GM10847 (cell line): ENCODE measurements around the gene CD44.

Experiments
- POLR2A ChIP-seq: IDR thresholded peaks from 2 replicates; pipeline ENCODE4 v1.6.1; 2011; ENCODE audit not compliant: insufficient read length; ENCODE audit errors: extremely low read depth

CD44 gene

DNA sequence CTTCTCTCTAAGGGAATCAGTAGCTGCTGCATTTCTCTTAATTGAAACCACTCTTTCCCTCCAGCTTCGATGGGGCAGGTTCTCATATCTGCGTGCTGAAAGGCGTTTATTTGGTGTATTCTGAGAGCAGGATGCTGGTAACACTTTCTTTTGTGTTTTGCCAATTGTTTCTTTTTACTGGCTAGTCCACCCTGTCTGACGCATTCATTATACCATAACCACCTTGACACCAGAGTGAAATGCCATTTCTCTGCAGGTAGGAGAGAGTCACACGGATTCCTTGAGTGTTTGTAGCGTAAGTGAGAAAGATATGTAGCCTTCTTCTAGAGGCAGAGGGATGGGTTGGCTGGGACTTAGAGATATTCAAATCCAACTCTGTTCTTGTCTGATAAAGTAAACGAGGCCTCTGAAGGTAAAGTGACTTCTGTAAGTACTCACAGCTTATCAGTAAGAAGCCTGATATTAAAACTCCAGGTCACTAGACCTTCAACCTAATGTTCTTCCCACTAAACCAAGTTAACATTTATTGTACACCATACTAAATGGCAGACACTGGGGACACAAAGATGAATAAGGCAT, 21.4 kb downstream of the CD44 start:
- no peak for TF ChIP-seq POLR2A

DNA sequence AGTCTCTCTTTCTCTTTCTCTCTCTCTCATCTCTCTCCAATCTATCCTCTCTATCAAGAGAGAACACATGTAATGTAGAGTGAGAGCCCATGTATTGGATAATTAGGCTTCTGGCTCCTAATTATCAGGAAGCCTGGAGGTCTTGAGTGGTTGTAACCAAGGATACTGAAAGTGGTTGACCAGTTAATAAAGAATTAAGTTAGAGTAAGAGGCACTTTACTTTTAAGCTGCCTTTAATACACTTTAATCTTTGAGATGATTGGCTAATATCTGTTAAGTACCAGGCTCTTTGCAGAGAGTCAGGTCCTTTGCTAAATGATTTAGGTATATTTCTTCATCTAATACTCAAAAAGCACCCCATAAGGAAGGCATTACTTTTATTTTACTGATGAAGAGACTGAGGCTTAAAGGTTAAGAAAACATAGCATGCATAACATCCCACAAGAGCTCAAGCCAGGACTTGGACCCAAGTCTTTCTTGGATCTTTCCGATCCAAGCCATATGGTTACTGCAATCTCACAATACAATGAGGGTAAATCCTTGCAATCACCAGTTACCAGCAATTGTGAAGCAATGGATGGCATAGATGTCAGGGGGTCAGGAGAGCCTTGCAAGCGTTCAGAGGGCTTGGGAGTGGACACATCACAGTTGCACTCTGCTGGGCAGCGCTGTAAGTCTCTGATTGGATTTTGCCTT, 22.1 kb downstream of the CD44 start:
- no peak for TF ChIP-seq POLR2A

DNA sequence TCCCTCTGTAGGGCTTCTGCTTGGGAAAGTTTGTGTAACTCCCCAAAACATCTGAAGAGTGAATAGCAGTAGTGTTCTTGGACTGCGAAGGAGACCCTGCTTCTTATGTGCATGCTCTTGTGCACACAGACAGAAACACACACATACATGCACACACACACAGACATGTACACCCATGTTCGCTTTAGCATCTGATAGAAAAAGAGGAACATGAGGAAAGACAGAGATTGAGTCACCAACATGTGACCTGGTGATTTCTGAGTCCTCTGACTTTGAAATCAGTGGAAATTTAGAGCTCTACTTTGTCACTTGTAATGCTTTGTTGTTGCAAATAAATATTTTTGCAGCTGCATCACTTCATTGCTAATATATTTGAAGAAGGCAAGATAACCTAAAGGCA, 23.8 kb downstream of the CD44 start:
- TF ChIP-seq POLR2A = no peak

DNA sequence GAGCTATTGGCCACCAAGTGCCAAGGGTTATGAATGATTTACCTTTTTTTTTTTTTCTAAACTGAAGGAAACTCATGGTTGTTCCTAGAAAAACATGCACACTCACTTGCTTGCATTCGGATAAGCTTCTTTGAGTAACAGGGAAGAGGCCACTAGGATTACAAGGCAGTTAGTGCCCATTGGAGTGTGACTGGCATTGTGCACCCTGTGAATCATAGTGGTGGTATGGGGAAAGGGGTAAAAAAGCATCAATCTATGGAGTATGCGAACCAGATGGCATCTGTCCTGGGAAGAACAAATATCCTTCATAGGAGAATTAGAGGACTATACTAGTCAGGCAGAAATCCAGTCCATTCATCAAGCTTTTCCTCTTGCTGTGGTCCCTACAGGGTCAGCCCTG, 24.2 kb downstream of the CD44 start:
- no peak for TF ChIP-seq POLR2A

DNA sequence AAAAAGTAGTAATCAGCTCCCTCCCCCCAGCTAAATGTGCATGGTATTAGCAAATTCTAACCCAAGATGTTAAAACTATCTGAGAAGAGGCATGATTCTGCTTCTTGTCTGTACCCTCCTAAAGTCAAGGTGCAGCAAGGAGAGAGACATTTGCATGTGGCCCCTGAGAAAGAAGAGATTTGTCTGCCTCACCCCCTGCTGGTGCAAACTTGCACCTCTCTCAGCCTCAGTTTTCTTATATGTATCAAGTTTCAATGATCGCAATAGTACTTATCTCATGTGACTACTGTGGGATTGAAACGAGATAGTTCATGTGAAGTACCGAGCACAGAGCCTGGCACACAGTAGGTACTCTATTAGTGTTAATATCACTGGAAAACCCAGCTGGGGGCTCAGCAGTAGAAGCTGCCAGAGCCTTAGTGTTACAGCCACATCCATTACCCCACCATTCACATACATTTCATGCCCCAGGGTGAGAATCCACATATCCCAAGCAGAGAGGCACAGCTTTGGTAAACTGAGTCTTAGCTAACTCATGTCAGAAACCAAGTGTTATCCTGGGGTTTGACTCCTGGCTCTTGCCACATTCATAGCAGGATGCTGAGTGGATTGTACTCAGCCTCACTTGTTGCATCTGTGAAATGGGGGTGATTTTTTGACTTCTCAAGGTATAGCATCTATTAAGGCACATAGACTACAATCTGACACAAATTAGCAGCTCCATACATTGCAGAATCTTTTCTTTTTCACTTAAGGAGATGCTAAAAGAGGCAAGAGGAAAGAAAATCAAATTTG, 24.9 kb downstream of the CD44 start:
- TF ChIP-seq POLR2A = no peak

DNA sequence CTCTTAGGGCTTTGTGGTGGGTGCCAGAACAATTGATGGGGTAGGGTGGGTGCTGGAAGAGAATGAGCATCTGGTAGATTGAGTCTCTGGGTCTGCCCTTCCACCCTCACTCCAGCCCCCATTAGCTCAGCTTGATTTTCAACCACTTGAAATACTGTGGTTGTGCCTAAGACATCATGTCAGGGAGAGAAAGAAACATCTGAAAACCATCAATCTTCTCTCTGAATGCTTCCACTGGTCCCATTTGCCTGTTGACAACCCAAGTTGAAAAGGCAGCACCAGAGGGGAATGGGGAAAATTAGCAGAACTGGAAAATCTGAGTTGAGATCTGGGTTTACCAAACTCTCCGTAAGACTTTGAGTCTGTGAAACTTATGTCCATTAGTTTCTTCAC, 26.1 kb downstream of the CD44 start:
- TF ChIP-seq POLR2A = no peak

DNA sequence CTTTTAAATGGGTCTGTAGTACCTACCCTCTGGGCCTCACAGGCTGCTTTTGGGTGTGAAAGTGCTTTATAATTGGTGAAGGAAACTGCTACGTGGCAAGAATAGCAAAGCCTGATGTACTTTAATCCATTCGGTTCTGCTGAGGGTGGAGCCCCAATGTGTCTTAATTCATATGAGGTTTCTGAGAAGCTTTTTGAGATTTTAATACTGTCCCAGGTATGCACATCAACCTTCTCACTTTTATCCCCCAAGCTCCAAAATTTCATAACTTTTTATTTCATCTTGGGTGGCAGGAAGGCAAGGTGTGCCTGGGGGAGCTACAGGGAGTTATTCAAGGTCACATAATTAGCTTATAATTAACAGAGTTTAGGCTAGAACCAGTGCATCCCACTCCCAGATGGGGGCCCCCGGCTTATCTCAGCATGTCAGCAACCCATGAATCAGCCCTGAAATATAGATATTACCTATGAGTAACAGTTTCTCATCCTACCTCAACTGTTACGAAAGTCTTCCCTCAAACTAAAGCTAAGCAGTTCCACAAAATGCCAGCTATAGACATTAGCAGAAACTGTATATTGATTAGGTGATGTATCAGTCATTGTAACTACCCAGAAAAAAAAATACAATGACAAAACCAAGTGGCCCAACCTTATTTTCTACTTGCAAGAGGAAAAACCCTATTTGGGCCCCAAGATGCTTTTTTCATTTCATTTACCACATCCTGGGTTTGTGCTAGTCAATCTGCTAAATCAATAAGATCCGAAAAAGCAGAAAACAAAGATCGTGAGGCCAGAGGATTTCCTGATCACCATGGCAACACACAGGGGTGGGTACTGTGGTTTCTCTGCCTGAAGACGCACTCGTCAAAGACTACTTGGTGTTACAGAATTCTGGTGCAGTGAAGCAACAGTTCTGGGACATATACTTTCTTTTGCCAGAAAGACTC, 26.7 kb downstream of the CD44 start:
- TF ChIP-seq POLR2A = no peak

DNA sequence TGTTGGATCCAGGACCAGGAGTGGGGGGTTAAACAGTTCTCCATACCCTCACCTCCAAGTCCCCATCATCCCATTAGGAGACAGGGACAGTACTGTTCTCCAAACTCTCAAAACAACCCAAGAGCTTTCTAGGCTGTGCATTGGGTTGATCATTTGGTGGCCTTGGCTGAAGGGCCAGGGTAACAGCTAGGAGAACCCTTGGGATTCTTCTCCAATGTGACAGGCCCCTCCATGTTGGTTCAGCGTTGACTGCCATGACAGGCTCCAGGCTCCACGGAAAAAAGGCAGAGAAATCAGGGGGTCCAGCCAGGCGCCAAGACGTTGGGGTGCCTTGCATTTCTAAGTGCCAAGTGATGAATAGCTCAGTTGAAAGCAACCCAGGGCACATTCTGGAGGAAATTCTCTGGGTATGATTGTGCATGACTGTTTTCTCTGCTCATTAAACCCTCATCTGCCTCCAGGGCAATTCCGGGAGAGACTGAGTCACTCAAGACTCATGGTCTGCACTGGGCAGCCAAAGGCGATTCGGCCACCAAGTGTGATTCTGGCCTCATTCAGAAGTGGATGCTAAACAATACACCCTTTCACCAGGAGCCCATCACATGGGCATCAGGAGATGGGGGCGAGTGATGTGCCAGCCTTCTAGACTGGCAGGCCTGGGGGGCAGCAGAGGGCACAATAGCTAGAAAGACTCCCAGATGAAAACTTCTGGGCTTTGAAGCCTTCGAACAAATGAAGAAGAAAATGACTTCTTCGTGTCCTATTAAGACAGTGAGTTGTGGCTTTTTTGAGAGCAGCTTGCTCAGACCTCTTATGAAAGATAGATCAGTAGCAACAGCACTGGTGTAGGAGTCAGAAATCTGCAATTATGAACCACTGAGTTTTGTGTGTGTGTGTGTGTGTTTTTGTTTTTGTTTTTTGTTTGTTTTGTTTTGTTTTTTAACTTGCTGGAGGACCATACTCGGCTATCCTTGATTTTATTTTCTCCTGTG, 27.7 kb downstream of the CD44 start:
- no peak for TF ChIP-seq POLR2A

DNA sequence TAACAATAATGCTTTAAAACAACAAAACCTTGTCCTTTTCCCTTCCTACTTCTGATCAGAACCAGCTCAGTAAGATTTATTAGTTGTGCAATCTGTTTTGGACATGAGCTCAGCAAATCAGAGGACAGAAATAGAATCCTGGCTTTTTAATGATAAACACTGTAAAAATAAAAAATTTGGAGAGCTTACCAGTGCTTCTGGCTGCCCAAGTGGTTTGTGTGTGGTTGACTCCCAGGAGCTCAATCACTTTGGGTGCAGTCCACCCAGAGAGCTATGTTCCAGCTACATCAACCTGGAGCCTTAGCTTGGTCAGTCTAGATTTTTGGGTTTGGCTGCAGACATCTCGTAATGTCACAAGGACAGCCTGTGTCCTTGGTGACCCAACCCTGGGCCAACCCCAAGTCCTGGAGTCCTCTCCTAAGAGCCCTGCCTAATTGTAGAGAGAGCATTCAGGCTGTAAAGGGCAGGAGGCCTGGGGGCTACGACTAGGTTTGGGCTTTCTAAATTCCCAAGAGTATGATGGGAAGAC, 28.5 kb downstream of the CD44 start:
- TF ChIP-seq POLR2A = no peak

DNA sequence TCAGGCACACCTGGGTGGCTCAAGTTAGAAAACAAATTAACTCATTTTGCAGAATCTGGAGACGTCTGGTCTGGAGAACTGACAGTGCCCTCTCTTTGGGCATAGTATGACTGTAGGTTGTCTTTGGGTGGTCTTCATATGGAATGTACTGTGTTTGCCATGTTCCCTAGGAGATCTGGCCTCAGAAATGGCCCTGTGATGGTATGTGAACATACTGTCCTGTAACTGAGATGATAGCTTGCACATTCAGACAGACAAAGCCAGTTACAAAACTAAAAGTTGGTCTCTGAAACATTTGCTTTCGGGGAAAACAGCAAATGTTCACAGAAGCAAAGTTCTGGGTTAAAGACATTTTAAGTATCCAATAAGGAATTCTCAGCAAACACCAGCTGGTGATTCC, 29.7 kb downstream of the CD44 start:
- no peak for TF ChIP-seq POLR2A

DNA sequence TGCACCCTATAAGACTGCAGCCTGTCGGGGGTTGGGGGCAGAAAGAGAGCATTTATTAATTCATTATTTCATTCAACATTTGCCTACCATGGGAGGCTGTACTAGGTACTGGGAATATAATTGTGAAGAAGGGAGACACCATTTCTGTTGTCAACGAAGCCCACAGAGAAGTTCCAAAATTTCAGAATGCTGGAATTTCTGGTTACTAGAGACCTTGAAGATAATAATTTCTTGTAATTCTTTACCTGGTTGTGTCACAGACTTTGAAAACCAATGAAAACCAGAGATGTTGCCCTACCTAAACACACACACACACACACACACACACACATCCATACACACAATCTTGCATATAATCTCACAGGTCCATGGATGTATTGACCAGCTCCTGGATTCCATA, 30.1 kb downstream of the CD44 start:
- TF ChIP-seq POLR2A = no peak

DNA sequence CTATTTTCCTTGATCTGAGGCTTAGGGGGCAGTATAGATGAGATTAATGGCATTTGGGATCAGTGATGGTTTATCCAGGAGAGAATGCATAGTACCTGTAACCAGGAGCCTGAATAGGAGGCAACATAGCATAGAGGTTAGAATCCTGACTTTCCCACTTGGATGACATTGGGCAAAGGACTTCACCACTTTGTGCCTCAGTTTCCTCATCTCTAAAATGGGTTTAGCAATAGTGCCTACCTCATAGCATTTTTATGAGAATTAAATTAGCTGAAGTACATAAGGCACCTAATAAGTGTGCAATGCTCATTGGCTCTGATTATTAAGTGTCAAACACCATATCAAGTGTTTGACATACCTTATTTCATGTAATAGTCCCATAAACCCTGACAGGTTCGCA, 30.8 kb downstream of the CD44 start:
- no peak for TF ChIP-seq POLR2A

DNA sequence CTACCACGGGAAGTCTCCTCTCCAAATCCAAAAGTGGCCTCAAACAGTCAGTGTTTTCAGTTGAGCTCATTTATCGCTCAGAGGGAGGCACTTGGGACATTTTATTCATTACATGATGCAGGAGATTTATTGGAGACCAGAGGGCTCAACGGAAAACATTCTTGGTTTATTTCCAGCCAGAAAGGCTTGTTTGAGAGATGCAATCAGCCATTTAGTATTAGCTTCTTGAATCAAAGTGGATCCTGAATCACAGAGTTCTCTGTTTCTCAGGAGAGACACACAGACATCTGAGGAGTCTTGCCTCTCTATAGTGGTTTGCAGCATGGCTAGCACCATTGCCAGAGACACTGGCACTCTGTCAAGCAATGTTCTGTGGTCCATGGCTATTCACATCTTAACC, 31.5 kb downstream of the CD44 start:
- TF ChIP-seq POLR2A = no peak

DNA sequence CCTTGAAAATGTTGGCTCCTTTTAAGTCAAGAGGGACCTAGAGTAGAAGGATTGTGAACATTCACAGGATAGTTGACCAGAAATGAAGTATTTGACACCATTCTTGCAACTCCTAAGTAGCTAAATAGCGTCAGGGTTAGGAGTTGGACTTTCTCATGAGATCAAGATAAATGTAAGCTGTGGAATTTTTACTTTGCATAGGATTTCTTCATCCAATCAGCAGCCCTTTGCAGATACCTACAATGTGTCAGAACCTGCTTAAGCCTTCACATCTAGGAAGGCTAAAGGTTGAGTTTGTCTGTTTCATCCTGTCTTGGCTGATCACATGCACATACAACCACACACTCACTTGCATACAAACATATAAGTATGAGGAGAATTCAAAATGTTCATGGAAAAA, 32.3 kb downstream of the CD44 start:
- TF ChIP-seq POLR2A = no peak
